Colonic mucosa (tissue), 4 donors: ENCODE results near the gene COL23A1. TPM values are rescaled to one million over a fixed set of nuclear protein-coding genes. Genes with fewer than 3 reads are reported as not detected.

Experiments
- DNase-seq: peaks from one replicate; pipeline ENCODE4 v3.0.0-alpha.2; 2020
- H3K27ac ChIP-seq: fragments of 200-600 bp; one replicate; pipeline ENCODE4 v1.8.0; 2021
- H3K27me3 ChIP-seq: fragments of 200-600 bp; one replicate; pipeline ENCODE4 v1.8.0; 2021
- H3K36me3 ChIP-seq: fragments of 200-600 bp; one replicate; pipeline ENCODE4 v1.8.0; 2021
- H3K4me1 ChIP-seq: fragments of 200-600 bp; one replicate; pipeline ENCODE4 v1.8.0; 2021; ENCODE audit warnings: mild to moderate bottlenecking
- H3K4me3 ChIP-seq: fragments of 200-600 bp; one replicate; pipeline ENCODE4 v1.8.0; 2021
- H3K9ac ChIP-seq, 2 donors: one replicate each; pipeline ENCODE4 v1.7.0; 2013; ENCODE audit warnings: control low read depth in 2 of 2, low read depth in 2 of 2, low read length in 2 of 2
- H3K9me3 ChIP-seq: fragments of 200-600 bp; one replicate; pipeline ENCODE4 v1.8.0; 2021
- intact Hi-C: fragments of 100-400 bp; cut with DNase I; formaldehyde crosslinking; loops from one replicate; pipeline ENCODE4 v1.14.1; 2022
- total RNA-seq, 2 donors: library from RNA; stranded (reverse); fragmentation: NEBNext Ultra II Directional in 1 of 2; extraction: Animal tissue kit (Norgen Biotek cat#: 25700) in 1 of 2; gene quantifications; one replicate each; pipeline ENCODE4 v1.2.1, GENCODE V29; 2021
- TF ChIP-seq, protein P1 (sequence below): fragments of 200-600 bp; IDR thresholded peaks from one replicate; pipeline ENCODE4 v1.8.0; 2022; ENCODE audit warnings: antibody characterized with exemption, mild to moderate bottlenecking
- donor health status: healthy.
- donor health status: DM: no; HTN: no; CAD: no.
- donor health status: DM: no; HTN: no; CAD: no.

COL23A1 gene
- total RNA-seq, 2 donors from 2014 or later: 0.37 to 0.49 TPM

DNA sequence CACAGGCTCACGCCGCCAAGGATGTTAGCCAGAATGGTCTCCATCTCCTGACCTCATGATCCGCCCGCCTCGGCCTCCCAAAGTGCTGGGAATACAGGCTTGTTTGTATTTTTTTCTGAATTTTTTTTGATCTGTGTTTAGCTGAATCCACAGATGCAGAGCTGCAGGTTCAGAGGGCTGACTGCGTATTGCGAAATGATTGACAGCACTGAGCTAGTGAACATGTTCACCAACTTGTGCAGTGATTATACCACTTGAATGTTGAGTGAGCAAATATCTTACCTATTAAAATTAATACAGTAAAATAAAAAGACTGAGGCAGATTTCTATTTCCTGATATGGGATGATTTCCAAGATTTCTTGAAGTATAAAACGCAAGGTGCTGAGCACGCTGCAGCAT is 234.5 kb downstream of the COL23A1 start:
- H3K36me3 ChIP-seq: no peaks in the 10 kb centered on the region
- no peak overlapping the region for H3K9ac ChIP-seq
- H3K4me1 ChIP-seq: no peaks in the 10 kb centered on the region
- intact Hi-C loops: no loop called here
- no peak overlapping the region for H3K4me3 ChIP-seq
- no peak overlapping the region for H3K27ac ChIP-seq
- H3K27me3 ChIP-seq: no peaks in the 10 kb centered on the region
- no peaks in the 10 kb centered on the region for H3K9me3 ChIP-seq
- DNase-seq: no peak
- TF ChIP-seq, protein P1, sequence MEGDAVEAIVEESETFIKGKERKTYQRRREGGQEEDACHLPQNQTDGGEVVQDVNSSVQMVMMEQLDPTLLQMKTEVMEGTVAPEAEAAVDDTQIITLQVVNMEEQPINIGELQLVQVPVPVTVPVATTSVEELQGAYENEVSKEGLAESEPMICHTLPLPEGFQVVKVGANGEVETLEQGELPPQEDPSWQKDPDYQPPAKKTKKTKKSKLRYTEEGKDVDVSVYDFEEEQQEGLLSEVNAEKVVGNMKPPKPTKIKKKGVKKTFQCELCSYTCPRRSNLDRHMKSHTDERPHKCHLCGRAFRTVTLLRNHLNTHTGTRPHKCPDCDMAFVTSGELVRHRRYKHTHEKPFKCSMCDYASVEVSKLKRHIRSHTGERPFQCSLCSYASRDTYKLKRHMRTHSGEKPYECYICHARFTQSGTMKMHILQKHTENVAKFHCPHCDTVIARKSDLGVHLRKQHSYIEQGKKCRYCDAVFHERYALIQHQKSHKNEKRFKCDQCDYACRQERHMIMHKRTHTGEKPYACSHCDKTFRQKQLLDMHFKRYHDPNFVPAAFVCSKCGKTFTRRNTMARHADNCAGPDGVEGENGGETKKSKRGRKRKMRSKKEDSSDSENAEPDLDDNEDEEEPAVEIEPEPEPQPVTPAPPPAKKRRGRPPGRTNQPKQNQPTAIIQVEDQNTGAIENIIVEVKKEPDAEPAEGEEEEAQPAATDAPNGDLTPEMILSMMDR: no peak

DNA sequence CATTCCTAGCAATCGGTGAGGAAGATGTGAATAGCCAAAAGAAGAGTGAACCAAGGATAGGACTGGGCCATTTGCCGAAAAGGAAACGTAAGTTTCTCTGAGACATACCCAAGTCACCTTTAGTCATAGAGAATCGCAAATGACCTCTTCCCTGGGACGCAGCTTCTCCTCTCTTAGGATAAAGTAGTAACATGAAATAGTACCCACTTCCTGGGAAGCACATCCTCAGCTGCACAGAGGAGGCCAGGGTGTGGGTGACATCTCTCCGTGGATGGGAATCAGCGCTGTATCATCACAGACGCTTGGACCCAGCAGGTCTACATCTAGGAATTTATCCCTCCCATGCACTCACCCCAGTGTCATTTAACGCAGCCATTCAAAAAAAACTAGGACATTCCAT is 236.7 kb downstream of the COL23A1 start:
- Histone ChIP-seq H3K4me1 (no peaks in the 10 kb centered on the region), H3K9me3 (no peaks in the 10 kb centered on the region), H3K4me3 (no peak overlapping the region), H3K9ac (no peak overlapping the region), H3K27ac (no peak overlapping the region), H3K36me3 (no peaks in the 10 kb centered on the region), H3K27me3 (no peaks in the 10 kb centered on the region)
- TF ChIP-seq, protein P1: no peak
- DNase-seq: no peak
- intact Hi-C loops: no loop called here

DNA sequence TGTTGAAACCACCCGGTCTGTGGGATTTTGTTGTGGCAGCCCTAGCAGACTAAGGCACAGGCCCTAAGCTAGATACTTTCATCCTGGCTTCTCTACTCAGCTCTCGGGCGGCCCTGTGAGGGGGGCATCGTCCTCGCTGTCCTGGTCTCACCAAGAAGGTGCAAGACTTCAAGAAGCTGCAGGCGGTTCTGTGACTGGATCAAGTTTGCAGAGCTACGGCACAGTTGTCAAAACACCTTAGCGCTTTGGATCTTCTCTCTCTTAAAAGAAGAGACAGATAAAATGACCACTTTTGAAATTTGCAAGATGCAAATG is 238.2 kb downstream of the COL23A1 start:
- H3K27ac ChIP-seq: no peak overlapping the region
- no peaks in the 10 kb centered on the region for H3K9me3 ChIP-seq
- no peak for DNase-seq
- no peaks in the 10 kb centered on the region for H3K27me3 ChIP-seq
- intact Hi-C loops: no loop called here
- H3K4me3 ChIP-seq: no peak overlapping the region
- no peaks in the 10 kb centered on the region for H3K4me1 ChIP-seq
- H3K36me3 ChIP-seq: no peaks in the 10 kb centered on the region
- no peak overlapping the region for H3K9ac ChIP-seq
- TF ChIP-seq, protein P1: no peak

DNA sequence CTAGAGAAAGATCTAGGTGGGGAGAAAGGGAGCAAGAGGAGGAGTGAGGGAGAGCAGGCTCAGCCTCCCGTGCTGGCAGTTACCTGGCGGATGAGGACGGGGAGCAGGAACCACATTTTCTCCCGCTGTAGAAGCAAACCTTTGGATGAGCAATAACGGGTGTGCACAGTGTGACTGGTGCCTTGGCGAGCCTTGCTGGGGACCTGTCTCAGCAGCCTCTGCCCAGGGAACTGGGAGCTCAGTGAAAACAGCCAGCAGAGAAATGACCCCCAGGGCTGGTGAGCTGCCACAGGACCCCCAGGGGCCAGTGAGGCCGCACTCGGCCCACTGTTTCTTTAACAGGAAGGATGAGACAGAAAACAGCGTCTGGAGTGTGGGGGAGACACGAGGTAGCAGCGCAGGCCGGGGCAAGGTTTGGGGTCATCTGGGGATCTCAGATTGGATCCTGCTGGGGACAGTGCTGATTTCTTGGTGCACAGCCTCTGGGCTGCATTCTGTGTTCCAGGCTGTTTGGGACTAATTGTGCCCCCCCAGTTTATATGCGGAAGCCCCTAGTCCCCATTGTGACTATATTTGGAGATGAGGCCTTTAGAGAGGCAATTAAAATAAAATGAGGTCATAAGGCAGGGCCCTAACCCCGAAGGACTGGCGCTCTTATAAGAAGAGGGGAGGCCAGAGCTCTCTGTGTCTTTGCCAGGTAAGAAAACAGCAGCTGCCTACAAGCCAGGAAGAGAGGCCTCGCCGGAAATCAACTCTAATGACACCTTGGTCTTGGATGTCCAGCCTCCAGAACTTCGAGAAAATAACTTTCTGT is 238.8 kb downstream of the COL23A1 start:
- Histone ChIP-seq H3K36me3 (no peaks in the 10 kb centered on the region), H3K4me1 (no peaks in the 10 kb centered on the region), H3K27ac (no peak overlapping the region), H3K27me3 (no peaks in the 10 kb centered on the region), H3K9ac (no peak overlapping the region), H3K9me3 (no peaks in the 10 kb centered on the region), H3K4me3 (no peak overlapping the region)
- DNase-seq: no peak
- TF ChIP-seq, protein P1: no peak
- intact Hi-C loops: no loop called here

DNA sequence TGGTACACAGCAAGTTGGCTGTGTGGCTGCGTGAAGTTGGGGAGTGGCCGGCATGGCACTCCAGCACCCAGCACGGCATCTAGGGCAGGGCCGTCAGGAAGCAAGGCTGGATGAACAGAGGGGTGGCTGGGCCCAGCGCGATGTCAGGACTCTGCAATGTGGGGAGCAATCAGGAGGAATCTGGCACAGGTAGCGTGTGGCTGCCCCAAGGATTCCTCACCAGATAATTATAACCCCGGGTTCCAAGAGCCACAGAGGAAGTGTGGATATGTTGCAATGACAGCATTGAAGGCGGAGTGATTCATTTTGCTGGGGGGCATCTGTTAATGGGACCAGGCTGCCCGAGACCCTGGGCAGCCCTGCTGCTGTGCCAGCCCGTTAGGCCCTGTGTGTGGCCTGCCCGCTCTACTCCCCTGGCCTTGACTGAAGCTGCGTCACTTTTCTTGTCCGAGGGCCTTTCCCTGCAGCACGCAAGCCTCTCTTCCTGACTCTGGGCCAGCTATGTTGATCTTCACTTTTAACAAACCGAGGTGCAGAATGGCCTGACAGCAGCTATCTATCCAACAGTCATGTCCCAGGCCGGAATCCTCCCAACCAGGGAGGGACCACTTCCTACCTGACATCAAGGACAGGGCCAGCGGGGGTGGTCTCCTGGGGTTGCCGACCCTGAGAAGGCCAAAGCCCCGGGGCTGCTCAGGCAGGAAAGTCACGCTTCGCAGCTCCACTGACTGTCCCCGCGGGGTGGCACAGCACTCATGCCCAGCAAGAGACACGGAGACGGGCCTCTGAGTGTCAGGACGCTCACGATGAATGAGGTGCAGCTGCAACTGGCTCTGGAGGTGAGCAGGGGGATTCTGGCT is 239.6 kb downstream of the COL23A1 start:
- Histone ChIP-seq H3K4me1 (no peaks in the 10 kb centered on the region), H3K27me3 (no peaks in the 10 kb centered on the region), H3K36me3 (no peaks in the 10 kb centered on the region), H3K27ac (no peak overlapping the region), H3K9ac (no peak overlapping the region), H3K9me3 (no peaks in the 10 kb centered on the region), H3K4me3 (no peak overlapping the region)
- intact Hi-C loops: no loop called here
- no peak for DNase-seq
- TF ChIP-seq, protein P1: no peak
